SK-N-SH (cell line): Measurements from ENCODE around the gene TERT. TPM values are rescaled to one million over a fixed set of nuclear protein-coding genes. Genes with fewer than 3 reads are reported as not detected.

Experiments
- CTCF ChIA-PET: fragments of 300-600, 350-600 bp; formaldehyde crosslinking; extraction: SDS; loops from one replicate; lab custom pipeline; 2021; lab: Yijun Ruan, JAX
- POLR2A ChIA-PET: fragments of 350-600 bp; sonication (Branson Sonifier 250); formaldehyde crosslinking; extraction: SDS; loops from one replicate; lab custom pipeline; 2020; ENCODE audit warnings: antibody characterized with exemption, inconsistent platforms; lab: Yijun Ruan, JAX
- DNase-seq: peaks from one replicate; pipeline ENCODE4 v3.0.0; 2012
- H2AFZ ChIP-seq: fragments of 200-600 bp; sonication (generic); 2 replicates; pipeline ENCODE4 v1.8.1; 2016; ENCODE audit warnings: antibody characterized with exemption, mild to moderate bottlenecking, low read depth
- H3F3A ChIP-seq: fragments of 200-600 bp; sonication (generic); replicated peaks from 2 replicates; pipeline ENCODE3; 2016; ENCODE audit warnings: antibody characterized with exemption, mild to moderate bottlenecking; ENCODE audit not compliant: insufficient read depth
- H3K27ac ChIP-seq, 2 experiments: fragments of 200-500 bp in 1 of 2; fragments of 200-600 bp in 1 of 2; sonication (Bioruptor generic) in 1 of 2; sonication (generic), shearing (Covaris generic) in 1 of 2; 2 replicates each; pipeline versions ENCODE4 v1.5.1 to v1.6.1; 2014 to 2016; ENCODE audit warnings: low read depth in 2 of 2, inconsistent platforms in 1 of 2, low read length in 1 of 2, mild to moderate bottlenecking in 1 of 2, mixed read lengths in 1 of 2
- H3K27me3 ChIP-seq: fragments of 200-600 bp; sonication (generic), shearing (Covaris generic); 2 replicates; pipeline ENCODE4 v1.6.1; 2016; ENCODE audit warnings: mixed run types; ENCODE audit not compliant: insufficient read depth
- H3K36me3 ChIP-seq, 2 experiments: fragments of 200-500 bp in 1 of 2; fragments of 200-600 bp in 1 of 2; sonication (Bioruptor generic) in 1 of 2; sonication (generic) in 1 of 2; replicated peaks in 1 of 2; 2 replicates each; pipeline versions ENCODE3 to v1.5.1; 2014 to 2016; ENCODE audit warnings: low read length in 1 of 2, mild to moderate bottlenecking in 1 of 2; ENCODE audit not compliant: insufficient read depth in 2 of 2, control insufficient read depth in 1 of 2
- H3K4me1 ChIP-seq, 2 experiments: fragments of 200-500 bp in 1 of 2; fragments of 200-600 bp in 1 of 2; sonication (Bioruptor generic) in 1 of 2; sonication (generic), shearing (Covaris generic) in 1 of 2; 2 replicates each; pipeline versions ENCODE4 v1.5.1 to v1.6.1; 2014 to 2016; ENCODE audit warnings: low read depth in 1 of 2, low read length in 1 of 2, mixed run types in 1 of 2; ENCODE audit not compliant: insufficient read depth in 2 of 2, control insufficient read depth in 1 of 2
- H3K4me2 ChIP-seq: fragments of 200-600 bp; sonication (generic), shearing (Covaris generic); 2 replicates; pipeline ENCODE4 v1.6.1; 2017; ENCODE audit warnings: mixed run types
- H3K4me3 ChIP-seq, 2 experiments: fragments of 200-500 bp in 1 of 2; fragments of 200-600 bp in 1 of 2; sonication (Bioruptor generic) in 1 of 2; sonication (generic), shearing (Covaris generic) in 1 of 2; 2 replicates each; pipeline versions ENCODE4 v1.5.1 to v1.8.1; 2014 to 2016; ENCODE audit warnings: low read depth in 2 of 2, inconsistent platforms in 1 of 2, low read length in 1 of 2, mild to moderate bottlenecking in 1 of 2, mixed read lengths in 1 of 2, moderate library complexity in 1 of 2
- H3K79me2 ChIP-seq: fragments of 200-600 bp; sonication (generic); 2 replicates; pipeline ENCODE4 v1.8.1; 2017; ENCODE audit warnings: mild to moderate bottlenecking; ENCODE audit not compliant: insufficient read depth
- H3K9ac ChIP-seq: fragments of 200-600 bp; sonication (generic); 2 replicates; pipeline ENCODE4 v1.6.1; 2017; ENCODE audit warnings: mixed run types
- H3K9me2 ChIP-seq: fragments of 200-600 bp; sonication (generic); 2 replicates; pipeline ENCODE4 v1.6.1; 2017; ENCODE audit warnings: mixed run types
- H3K9me3 ChIP-seq: fragments of 200-600 bp; sonication (generic); 2 replicates; pipeline ENCODE4 v1.6.1; 2017; ENCODE audit warnings: mixed run types, mild to moderate bottlenecking, moderate library complexity
- H4K20me1 ChIP-seq: fragments of 200-600 bp; sonication (generic); 2 replicates; pipeline ENCODE4 v1.6.1; 2017; ENCODE audit warnings: mild to moderate bottlenecking, mixed run types; ENCODE audit not compliant: insufficient read depth
- CHD2 ChIP-seq: fragments of 150-350 bp; IDR thresholded peaks from 2 replicates; pipeline ENCODE4 v1.6.1; 2018; ENCODE audit warnings: low read length; ENCODE audit not compliant: partially characterized antibody
- CTCF ChIP-seq: fragments of 200-600 bp; sonication (generic); IDR thresholded peaks from 2 replicates; pipeline ENCODE4 v1.6.1; 2017; ENCODE audit warnings: antibody characterized with exemption, mild to moderate bottlenecking, moderate library complexity
- ELF1 ChIP-seq: IDR thresholded peaks from 2 replicates; pipeline ENCODE4 v1.4.0; 2012
- EP300 ChIP-seq, 2 experiments: IDR thresholded peaks; 2 replicates each; pipeline versions ENCODE4 v1.4.0 to v1.6.1; 2012; ENCODE audit warnings: borderline replicate concordance in 1 of 2, low read depth in 1 of 2, low read length in 1 of 2
- FOXJ3 ChIP-seq: sonication (generic); formaldehyde crosslinking; IDR thresholded peaks from 2 replicates; pipeline ENCODE4 v1.5.1; 2020; ENCODE audit warnings: mild to moderate bottlenecking, missing genetic modification reagents
- JUND ChIP-seq: IDR thresholded peaks from 2 replicates; pipeline ENCODE4 v1.4.0; 2012
- MEF2A ChIP-seq: IDR thresholded peaks from 2 replicates; pipeline ENCODE4 v1.4.0; 2012; ENCODE audit warnings: low read depth, borderline replicate concordance
- PBX3 ChIP-seq: IDR thresholded peaks from 2 replicates; pipeline ENCODE4; 2012
- RAD21 ChIP-seq: IDR thresholded peaks from 2 replicates; pipeline ENCODE4 v1.6.1; 2012; ENCODE audit warnings: mild to moderate bottlenecking, low read length
- REST ChIP-seq: IDR thresholded peaks from 2 replicates; pipeline ENCODE4 v1.6.1; 2012; ENCODE audit warnings: mild to moderate bottlenecking, low read depth, low read length, moderate library complexity
- SMC3 ChIP-seq: IDR thresholded peaks from 2 replicates; pipeline ENCODE4 v1.6.1; 2012; ENCODE audit warnings: low read depth, low read length, improper control_type of control experiment
- YY1 ChIP-seq: IDR thresholded peaks from 2 replicates; pipeline ENCODE4 v1.4.0; 2012; ENCODE audit warnings: low read depth, mild to moderate bottlenecking
- ZBTB33 ChIP-seq: IDR thresholded peaks from 2 replicates; pipeline ENCODE4 v1.4.0; 2012; ENCODE audit warnings: low read depth, borderline replicate concordance
- WGBS: methylation state at CpG from one replicate; pipeline ENCODE4 v1.1.6; 2017; ENCODE audit warnings: low lambda C conversion rate; 5-methylcytosine and 5-hydroxymethylcytosine counted together
- polyA plus RNA-seq, 3 experiments: library from polyadenylated mRNA; depleted of rRNA; stranded (reverse); fragments of >200 nt; gene quantifications; 2 replicates each; pipeline ENCODE4 v1.2.3, GENCODE V29; 2012

The TERT gene
- polyA plus RNA-seq, 1 of the 3 experiments (the other 2 are of a cell fraction), result 2.4 TPM

- no peaks in the 10 kb centered on the region; the same call in 1 of the 2 replicates for H3K27me3 ChIP-seq
- POLR2A ChIA-PET, result no interaction called here
- 67% methylated on average over 34 of the region's 40 CpGs for WGBS
- no peaks in the 10 kb centered on the region for H3K4me1 ChIP-seq
- CTCF ChIA-PET, result no interaction called here
- no peaks in the 10 kb centered on the region for H4K20me1 ChIP-seq
- no peak overlapping the region for H3K4me2 ChIP-seq
- TF ChIP-seq MEF2A, result no peak
- H3K9me2 ChIP-seq, result no peaks in the 10 kb centered on the region
- no peak overlapping the region for H3K4me3 ChIP-seq
- H2AFZ ChIP-seq, result no peak overlapping the region
- no peak overlapping the region for H3K27ac ChIP-seq
- no peaks in the 10 kb centered on the region for H3K79me2 ChIP-seq
- no peak overlapping the region for H3K9ac ChIP-seq
- H3K9me3 ChIP-seq, result no peaks in the 10 kb centered on the region; the same call in 1 of the 2 replicates
- no peaks in the 10 kb centered on the region for H3K36me3 ChIP-seq
- H3F3A ChIP-seq, result no peaks in the 10 kb centered on the region
- no peak for DNase-seq
Measured at GRCh38 chr5:1265461-1266455, 29.1 kb downstream of the TERT start.

GRCh38 chr5:1265026-1265425 is 29.8 kb downstream of the TERT start:
- Histone ChIP-seq H4K20me1 (no peaks in the 10 kb centered on the region), H3K4me2 (no peak overlapping the region), H2AFZ (no peak overlapping the region)
- WGBS, result 70% methylated on average over 3 of the region's 15 CpGs
- no peak for TF ChIP-seq SMC3
- TF ChIP-seq ELF1, result no peak
- no peak for TF ChIP-seq RAD21
- no peak for TF ChIP-seq YY1
- TF ChIP-seq PBX3, result no peak
- no peak for TF ChIP-seq FOXJ3
- TF ChIP-seq MEF2A, result no peak
- no peak for TF ChIP-seq EP300 (IDR thresholded peaks at IDR 0.05; ENCODE audit: borderline replicate concordance in 1 of 2, low read depth in 1 of 2, low read length in 1 of 2)
- no peak for TF ChIP-seq CTCF
- no peak for TF ChIP-seq ZBTB33
- no peak for TF ChIP-seq JUND
- no peak for TF ChIP-seq REST
- no peak for TF ChIP-seq CHD2
- TF ChIP-seq, all 33 proteins: peak for 0
- H3K9ac ChIP-seq, result no peak overlapping the region
- CTCF ChIA-PET, result no interaction called here
- no peaks in the 10 kb centered on the region; the same call in 1 of the 2 replicates for H3K9me3 ChIP-seq
- H3K79me2 ChIP-seq, result no peaks in the 10 kb centered on the region
- DNase-seq, result no peak
- no peaks in the 10 kb centered on the region for H3F3A ChIP-seq
- H3K4me3 ChIP-seq, result no peak overlapping the region
- no peaks in the 10 kb centered on the region; the same call in 1 of the 2 replicates for H3K27me3 ChIP-seq
- no peaks in the 10 kb centered on the region for H3K9me2 ChIP-seq
- POLR2A ChIA-PET, result no interaction called here
- no peaks in the 10 kb centered on the region for H3K36me3 ChIP-seq
- no peak overlapping the region for H3K27ac ChIP-seq
- no peaks in the 10 kb centered on the region for H3K4me1 ChIP-seq
